IMR-90 (cell line): ENCODE data around the gene HECTD1. TPM values are rescaled to one million over a fixed set of nuclear protein-coding genes. Genes with fewer than 3 reads are reported as not detected.
"Not testable (repeated sequence)": the region's sequence is repeated elsewhere in the genome, so short reads cannot be mapped to it uniquely, and the experiment has no call there.

Experiments
- ATAC-seq: fragments of 200-7000 bp; cut with Tn5 transposase; 2 replicates; pipeline ENCODE4 v1.9.1; 2020; ENCODE audit warnings: low read depth, mild to moderate bottlenecking, moderate library complexity
- BruUV-seq: library from RNA; stranded (reverse); fragments of 400-500 nt; replicated peaks from 2 replicates; lab custom pipeline; 2021; lab: Mats Ljungman, UMichigan
- CTCF ChIA-PET: fragments of 300-600 bp; formaldehyde crosslinking; extraction: SDS; loops from one replicate; lab custom pipeline; 2021; ENCODE audit warnings: antibody characterized with exemption; lab: Yijun Ruan, JAX
- POLR2A ChIA-PET: fragments of 300-600 bp; sonication (Branson Sonifier 250); formaldehyde crosslinking; loops from one replicate; lab custom pipeline; 2022; ENCODE audit warnings: antibody characterized with exemption; ENCODE audit not compliant: unreplicated experiment; lab: Charles Lee
- DNase-seq: peaks from one replicate; pipeline ENCODE4 v3.0.0; 2013
- H2AFZ ChIP-seq: replicated peaks from 2 replicates; pipeline ENCODE3; 2013; ENCODE audit warnings: low read length, mild to moderate bottlenecking; ENCODE audit not compliant: poor library complexity
- H2AK5ac ChIP-seq: 2 replicates; pipeline ENCODE4 v1.6.1; 2013; ENCODE audit warnings: low read depth, low read length, inconsistent platforms
- H2AK9ac ChIP-seq: replicated peaks from 2 replicates; pipeline ENCODE3; 2013; ENCODE audit warnings: mild to moderate bottlenecking, low read depth, low read length, moderate library complexity; ENCODE audit not compliant: poor library complexity
- H2BK120ac ChIP-seq: 2 replicates; pipeline ENCODE4 v1.6.1; 2013; ENCODE audit warnings: low read depth, low read length, inconsistent platforms
- H2BK15ac ChIP-seq: 3 replicates; pipeline ENCODE4 v1.6.1; 2013; ENCODE audit warnings: low read depth, low read length, inconsistent platforms
- H2BK20ac ChIP-seq: 2 replicates; pipeline ENCODE4 v1.6.1; 2013; ENCODE audit warnings: low read depth, mild to moderate bottlenecking, inconsistent platforms, low read length, moderate library complexity
- H2BK5ac ChIP-seq: 2 replicates; pipeline ENCODE4 v1.6.1; 2013; ENCODE audit warnings: mild to moderate bottlenecking, low read depth, low read length, inconsistent platforms; ENCODE audit not compliant: poor library complexity, severe bottlenecking
- H3K14ac ChIP-seq: replicated peaks from 2 replicates; pipeline ENCODE4 v1.6.1; 2013; ENCODE audit warnings: low read depth, low read length, inconsistent platforms
- H3K18ac ChIP-seq: 2 replicates; pipeline ENCODE4 v1.6.1; 2013; ENCODE audit warnings: low read depth, low read length, control low read depth
- H3K23ac ChIP-seq: 2 replicates; pipeline ENCODE4 v1.6.1; 2013; ENCODE audit warnings: low read depth, low read length, inconsistent platforms
- H3K27ac ChIP-seq: 2 replicates; pipeline ENCODE4 v1.5.1; 2013; ENCODE audit warnings: mild to moderate bottlenecking, control low read depth, low read length; ENCODE audit not compliant: insufficient read depth
- H3K27me3 ChIP-seq: 2 replicates; pipeline ENCODE4 v1.6.1; 2013; ENCODE audit warnings: low read length; ENCODE audit not compliant: control insufficient read depth, insufficient read depth
- H3K36me3 ChIP-seq: 2 replicates; pipeline ENCODE4 v1.6.1; 2013; ENCODE audit warnings: low read length, mixed read lengths; ENCODE audit not compliant: control insufficient read depth, insufficient read depth
- H3K4ac ChIP-seq: 2 replicates; pipeline ENCODE4 v1.6.1; 2013; ENCODE audit warnings: low read depth, low read length, inconsistent platforms
- H3K4me1 ChIP-seq: 2 replicates; pipeline ENCODE4 v1.6.1; 2013; ENCODE audit warnings: low read length, mixed read lengths; ENCODE audit not compliant: control insufficient read depth, insufficient read depth
- H3K4me2 ChIP-seq: 2 replicates; pipeline ENCODE4 v1.6.1; 2013; ENCODE audit warnings: low read depth, mild to moderate bottlenecking, control low read depth, low read length, moderate library complexity
- H3K4me3 ChIP-seq: 2 replicates; pipeline ENCODE4 v1.5.1; 2013; ENCODE audit warnings: low read depth, mild to moderate bottlenecking, control low read depth, low read length, moderate library complexity; ENCODE audit not compliant: insufficient read depth
- H3K56ac ChIP-seq: 2 replicates; pipeline ENCODE4 v1.6.1; 2013; ENCODE audit warnings: low read length, inconsistent platforms; ENCODE audit not compliant: insufficient read depth; ENCODE audit errors: extremely low read depth
- H3K79me1 ChIP-seq, 2 experiments: 2 replicates each; pipeline ENCODE4 v1.6.1; 2013; ENCODE audit warnings: low read length in 2 of 2, inconsistent platforms in 1 of 2, low read depth in 1 of 2
- H3K9ac ChIP-seq: 2 replicates; pipeline ENCODE4 v1.6.1; 2013; ENCODE audit warnings: low read depth, low read length, control low read depth
- H3K9me1 ChIP-seq: 2 replicates; pipeline ENCODE4 v1.6.1; 2013; ENCODE audit warnings: low read length, inconsistent platforms; ENCODE audit not compliant: insufficient read depth
- H3K9me3 ChIP-seq: 2 replicates; pipeline ENCODE4 v1.6.1; 2013; ENCODE audit warnings: low read length; ENCODE audit not compliant: control insufficient read depth, insufficient read depth
- H4K20me1 ChIP-seq: 2 replicates; pipeline ENCODE4 v1.6.1; 2013; ENCODE audit warnings: low read length, inconsistent platforms; ENCODE audit not compliant: insufficient read depth
- H4K5ac ChIP-seq: 2 replicates; pipeline ENCODE4 v1.6.1; 2013; ENCODE audit warnings: mild to moderate bottlenecking, low read depth, low read length, control low read depth
- H4K8ac ChIP-seq, 2 experiments: 2 replicates each; pipeline ENCODE4 v1.6.1; 2013; ENCODE audit warnings: low read depth in 2 of 2, low read length in 2 of 2, control low read depth in 1 of 2, inconsistent platforms in 1 of 2
- H4K91ac ChIP-seq: 2 replicates; pipeline ENCODE4 v1.6.1; 2013; ENCODE audit warnings: low read depth, low read length, inconsistent platforms; ENCODE audit not compliant: insufficient read depth
- WGBS, 2 experiments: methylation state at CpG; one replicate each; pipeline versions ENCODE4 v1.1.5 to v1.1.7; 2013; ENCODE audit warnings: missing lambda C conversion rate in 2 of 2; ENCODE audit not compliant: insufficient read length in 1 of 2; ENCODE audit errors: extremely low coverage in 2 of 2; 5-methylcytosine and 5-hydroxymethylcytosine counted together
- dilution Hi-C: fragments of 300-500 bp; cut with HindIII; formaldehyde crosslinking; loops from one replicate; pipeline ENCODE4 v1.14.3; 2018; ENCODE audit warnings: low sequenced_read_pairs; ENCODE audit not compliant: unreplicated experiment
- in situ Hi-C: fragments of 300-500 bp; cut with MboI; formaldehyde crosslinking; loops from 3 replicates; pipeline ENCODE4 v1.14.3; 2019; ENCODE audit warnings: low sequenced_read_pairs, inconsistent platforms, mixed read lengths
- intact Hi-C: fragments of 100-400 bp; cut with micrococcal nuclease; formaldehyde crosslinking; loops from 2 replicates; pipeline ENCODE4 v1.10.0; 2022
- polyA plus RNA-seq, 3 experiments: library from polyadenylated mRNA; depleted of rRNA; stranded (reverse); fragments of >200 nt; gene quantifications; 2 replicates each; pipeline ENCODE4 v1.2.3, GENCODE V29; 2012; ENCODE audit warnings: low replicate concordance in 1 of 3
- total RNA-seq: library from RNA; depleted of rRNA; stranded (reverse); fragments of >200 nt; gene quantifications from 2 replicates; pipeline ENCODE4 v1.2.3, GENCODE V29; 2012

HECTD1 gene
- total and polyA plus RNA-seq, 2 of the 4 experiments (the other 2 are of a cell fraction): 48.5 to 228 TPM

- in situ Hi-C loops, H2BK15ac ChIP-seq: not testable (repeated sequence)
Observed at GRCh38 chr14:31062908-31063307, 144.7 kb downstream of the HECTD1 start.

More at GRCh38 chr14:31062908-31063307, 144.7 kb downstream of the HECTD1 start:
- H3K9me3 ChIP-seq, H2BK5ac ChIP-seq, H3K4me2 ChIP-seq, H3K27me3 ChIP-seq, H3K56ac ChIP-seq, H2AFZ ChIP-seq, H3K18ac ChIP-seq, CTCF ChIA-PET, H3K27ac ChIP-seq, H4K20me1 ChIP-seq, H3K4me1 ChIP-seq, H3K79me1 ChIP-seq, H2BK20ac ChIP-seq, H3K4ac ChIP-seq, H2BK120ac ChIP-seq, H4K5ac ChIP-seq, H2AK5ac ChIP-seq, H2AK9ac ChIP-seq, H3K9me1 ChIP-seq, H3K23ac ChIP-seq, H3K9ac ChIP-seq, H4K91ac ChIP-seq, H3K36me3 ChIP-seq, ATAC-seq, BruUV-seq, H3K14ac ChIP-seq, dilution Hi-C loops, H3K4me3 ChIP-seq, POLR2A ChIA-PET, DNase-seq, H4K8ac ChIP-seq, intact Hi-C loops: not testable (repeated sequence)
- WGBS, 2 experiments: no CpG with 5 or more reads among the region's 8 CpGs
